Astrocyte (in vitro differentiated cells and primary cell): ENCODE results near the gene U2AF1L4. TPM values are rescaled to one million over a fixed set of nuclear protein-coding genes. Genes with fewer than 3 reads are reported as not detected.
A peak's percentile ranks its signal among the peaks of the same experiment; 100 is the strongest.

Experiments used
- DNase-seq: peaks from one replicate; pipeline ENCODE4 v3.0.0-alpha.2; 2010; ENCODE audit warnings: low read depth
- FAIRE-seq: peaks from 2 replicates; lab custom pipeline; 2011; peaks lifted over from hg19 to GRCh38; lab: Jason Lieb, UNC
- H2AFZ ChIP-seq: 2 replicates; pipeline ENCODE4 v1.6.0; 2012; ENCODE audit warnings: low read depth, low read length, inconsistent platforms
- H3K27ac ChIP-seq: 2 replicates; pipeline ENCODE4 v1.5.1; 2011; ENCODE audit warnings: low read depth, low read length, inconsistent platforms
- H3K27me3 ChIP-seq: 2 replicates; pipeline ENCODE4 v1.6.0; 2011; ENCODE audit warnings: low read length, inconsistent platforms; ENCODE audit not compliant: insufficient read depth
- H3K36me3 ChIP-seq: 2 replicates; pipeline ENCODE4 v1.5.1; 2011; ENCODE audit warnings: low read length, inconsistent platforms; ENCODE audit not compliant: insufficient read depth
- H3K4me1 ChIP-seq: 2 replicates; pipeline ENCODE4 v1.5.1; 2011; ENCODE audit warnings: low read length, inconsistent platforms; ENCODE audit not compliant: insufficient read depth
- H3K4me2 ChIP-seq: 2 replicates; pipeline ENCODE4 v1.6.0; 2012; ENCODE audit warnings: low read length, inconsistent platforms
- H3K4me3 ChIP-seq: 2 replicates; pipeline ENCODE4 v1.5.1; 2011; ENCODE audit warnings: low read depth, mild to moderate bottlenecking, low read length, inconsistent platforms; ENCODE audit not compliant: insufficient read depth
- H3K79me2 ChIP-seq: 2 replicates; pipeline ENCODE4 v1.6.0; 2012; ENCODE audit warnings: mild to moderate bottlenecking, low read length, inconsistent platforms; ENCODE audit not compliant: insufficient read depth
- H3K9ac ChIP-seq: 2 replicates; pipeline ENCODE4 v1.6.0; 2012; ENCODE audit warnings: mild to moderate bottlenecking, low read length, inconsistent platforms
- H3K9me3 ChIP-seq: 2 replicates; pipeline ENCODE4 v1.5.1; 2012; ENCODE audit warnings: low read depth, mild to moderate bottlenecking, low read length, inconsistent platforms; ENCODE audit not compliant: insufficient read depth
- H4K20me1 ChIP-seq: 2 replicates; pipeline ENCODE4 v1.6.0; 2012; ENCODE audit warnings: low read length, inconsistent platforms; ENCODE audit not compliant: insufficient read depth
- H3K27ac Mint-ChIP-seq: one replicate; pipeline ENCODE4 v1.8.0; 2021; ENCODE audit warnings: mild to moderate bottlenecking, mixed read lengths; ENCODE audit not compliant: unreplicated experiment
- H3K27me3 Mint-ChIP-seq: one replicate; pipeline ENCODE4 v1.8.0; 2021; ENCODE audit warnings: low read depth, mixed read lengths; ENCODE audit not compliant: unreplicated experiment
- H3K36me3 Mint-ChIP-seq: one replicate; pipeline ENCODE4 v1.8.0; 2021; ENCODE audit warnings: low read depth, mixed read lengths; ENCODE audit not compliant: unreplicated experiment
- H3K4me1 Mint-ChIP-seq: one replicate; pipeline ENCODE4 v1.8.0; 2021; ENCODE audit warnings: low read depth, mixed read lengths; ENCODE audit not compliant: unreplicated experiment
- H3K4me3 Mint-ChIP-seq: one replicate; pipeline ENCODE4 v1.8.0; 2021; ENCODE audit warnings: mild to moderate bottlenecking, moderate library complexity, mixed read lengths; ENCODE audit not compliant: unreplicated experiment
- H3K9me3 Mint-ChIP-seq: one replicate; pipeline ENCODE4 v1.8.0; 2021; ENCODE audit warnings: mild to moderate bottlenecking, mixed read lengths; ENCODE audit not compliant: unreplicated experiment
- CTCF ChIP-seq: IDR thresholded peaks from 2 replicates; pipeline ENCODE4 v1.5.1; 2011; ENCODE audit warnings: low read depth, mild to moderate bottlenecking, inconsistent platforms, low read length, moderate library complexity; ENCODE audit not compliant: insufficient read depth
- EZH2 ChIP-seq: IDR thresholded peaks from 2 replicates; pipeline ENCODE4 v1.6.1; 2012; ENCODE audit warnings: mild to moderate bottlenecking, low read length, inconsistent platforms; ENCODE audit not compliant: insufficient read depth
- total RNA-seq: library from RNA; stranded (reverse); gene quantifications from 2 replicates; pipeline ENCODE4 v1.2.1, GENCODE V29; 2021

Gene U2AF1L4
- total RNA-seq, 1 donor from 2014 or later: 15.7 TPM

DNA sequence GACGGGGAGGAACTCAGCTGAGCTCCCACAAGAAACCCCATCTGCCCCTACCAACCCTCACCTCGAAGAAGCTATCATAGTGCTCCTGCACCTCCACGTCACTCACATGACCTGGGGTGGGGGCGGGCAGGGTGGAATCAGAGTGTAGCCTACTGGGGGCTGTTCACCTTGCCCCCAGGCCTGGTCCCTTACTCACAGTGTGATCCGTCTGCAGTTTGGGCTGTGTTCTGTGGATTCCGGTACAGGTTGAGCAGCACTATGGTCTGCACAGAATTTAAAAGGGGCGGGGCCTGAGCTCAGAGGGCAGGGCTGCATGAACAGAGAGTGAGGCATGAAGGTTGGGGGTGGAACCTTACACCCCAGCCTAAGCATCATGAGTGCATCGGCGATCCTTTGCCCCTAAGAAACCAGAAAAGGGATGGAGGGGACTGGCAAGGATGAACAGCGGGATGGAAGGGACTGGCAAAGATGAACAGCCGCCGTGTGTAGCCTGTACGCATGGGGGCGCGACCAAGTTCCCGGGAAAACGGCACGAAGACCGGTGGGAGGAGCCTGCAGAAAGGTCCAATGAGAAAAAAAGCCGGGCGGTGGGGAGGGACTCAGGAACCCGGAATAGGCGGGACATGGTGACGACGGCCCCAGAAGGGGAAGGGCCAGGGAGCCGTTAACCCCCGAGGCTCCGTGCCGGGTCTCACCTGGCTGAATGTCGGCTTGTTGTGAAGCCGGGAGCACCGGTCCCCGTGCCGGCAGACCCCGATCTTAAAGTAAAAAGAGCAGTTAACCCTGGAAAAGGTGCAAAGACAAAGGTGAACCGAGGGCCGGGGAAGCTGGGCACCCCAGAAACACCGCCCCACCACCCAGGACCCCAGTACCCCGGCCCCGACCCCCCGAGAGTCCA lies 539 bp downstream of the U2AF1L4 start:
- H3K9me3 Mint-ChIP-seq: no peaks in the 10 kb centered on the region
- H3K36me3 Mint-ChIP-seq: peaks cover 3% of the 10 kb centered on the region
- H3K27me3 Mint-ChIP-seq: no peaks in the 10 kb centered on the region
- H3K9me3 ChIP-seq: no peaks in the 10 kb centered on the region
- H4K20me1 ChIP-seq: peaks cover under 1% of the 10 kb centered on the region
- peak overlapping the region; percentile 91 for H3K4me3 ChIP-seq
- peak overlapping the region; percentile 98 for H3K9ac ChIP-seq
- peak overlapping the region; percentile 75 for H2AFZ ChIP-seq
- H3K4me1 ChIP-seq: peaks cover 15% of the 10 kb centered on the region
- H3K79me2 ChIP-seq: peaks cover 32% of the 10 kb centered on the region
- no peaks in the 10 kb centered on the region for H3K36me3 ChIP-seq
- peaks cover 17% of the 10 kb centered on the region for H3K4me1 Mint-ChIP-seq
- peak overlapping the region; percentile 98 for H3K27ac Mint-ChIP-seq
- no peak for FAIRE-seq
- DNase-seq: peak; percentile 83
- peak overlapping the region; percentile 91 for H3K4me2 ChIP-seq
- TF ChIP-seq EZH2 (no peak), CTCF (peak; percentile 20)
- no peaks in the 10 kb centered on the region for H3K27me3 ChIP-seq
- H3K4me3 Mint-ChIP-seq: peak overlapping the region; percentile 99
- H3K27ac ChIP-seq: peak overlapping the region; percentile 95

- H3K36me3 ChIP-seq: no peaks in the 10 kb centered on the region
- Mint-ChIP-seq H3K4me3 (peak overlapping the region; percentile 99), H3K36me3 (peaks cover 3% of the 10 kb centered on the region), H3K4me1 (peaks cover 13% of the 10 kb centered on the region), H3K9me3 (no peaks in the 10 kb centered on the region), H3K27ac (peak overlapping the region; percentile 55), H3K27me3 (no peaks in the 10 kb centered on the region)
- no peak for FAIRE-seq
- peak overlapping the region; percentile 75 for H2AFZ ChIP-seq
- no peak for TF ChIP-seq EZH2
- TF ChIP-seq CTCF: no peak
- H3K9me3 ChIP-seq: no peaks in the 10 kb centered on the region
- no peak overlapping the region for H3K27ac ChIP-seq
- H4K20me1 ChIP-seq: no peaks in the 10 kb centered on the region
- H3K27me3 ChIP-seq: no peaks in the 10 kb centered on the region
- peaks cover 12% of the 10 kb centered on the region for H3K4me1 ChIP-seq
- no peak overlapping the region for H3K4me3 ChIP-seq
- DNase-seq: no peak
- H3K4me2 ChIP-seq: peak overlapping the region; percentile 91
- H3K79me2 ChIP-seq: peaks cover 26% of the 10 kb centered on the region
- H3K9ac ChIP-seq: no peak overlapping the region
These were observed 1.4 kb downstream of the U2AF1L4 start for GRCh38 chr19:35743640-35744429.
